Measurements from ENCODE around the gene URB1.
"Not testable (repeated sequence)": the region's sequence is repeated elsewhere in the genome, so short reads cannot be mapped to it uniquely, and the experiment has no call there.

URB1 gene

DNA sequence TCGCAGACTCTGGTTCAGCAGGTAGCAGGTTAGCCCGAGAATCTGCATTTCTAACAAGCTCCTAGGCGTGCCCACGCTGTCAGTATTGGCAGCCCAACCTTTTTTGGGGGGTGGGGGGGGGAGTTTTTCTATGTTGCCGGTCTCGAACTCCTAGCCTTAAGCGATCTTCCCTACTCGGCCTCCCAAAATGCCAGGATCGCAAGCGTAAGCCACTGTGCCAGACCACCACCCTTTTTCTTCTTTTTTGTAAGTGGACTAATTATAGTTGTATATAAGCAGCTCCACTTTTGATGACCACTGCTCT, 113.5 kb downstream of the URB1 start:
- no peak for DNase-seq

DNA sequence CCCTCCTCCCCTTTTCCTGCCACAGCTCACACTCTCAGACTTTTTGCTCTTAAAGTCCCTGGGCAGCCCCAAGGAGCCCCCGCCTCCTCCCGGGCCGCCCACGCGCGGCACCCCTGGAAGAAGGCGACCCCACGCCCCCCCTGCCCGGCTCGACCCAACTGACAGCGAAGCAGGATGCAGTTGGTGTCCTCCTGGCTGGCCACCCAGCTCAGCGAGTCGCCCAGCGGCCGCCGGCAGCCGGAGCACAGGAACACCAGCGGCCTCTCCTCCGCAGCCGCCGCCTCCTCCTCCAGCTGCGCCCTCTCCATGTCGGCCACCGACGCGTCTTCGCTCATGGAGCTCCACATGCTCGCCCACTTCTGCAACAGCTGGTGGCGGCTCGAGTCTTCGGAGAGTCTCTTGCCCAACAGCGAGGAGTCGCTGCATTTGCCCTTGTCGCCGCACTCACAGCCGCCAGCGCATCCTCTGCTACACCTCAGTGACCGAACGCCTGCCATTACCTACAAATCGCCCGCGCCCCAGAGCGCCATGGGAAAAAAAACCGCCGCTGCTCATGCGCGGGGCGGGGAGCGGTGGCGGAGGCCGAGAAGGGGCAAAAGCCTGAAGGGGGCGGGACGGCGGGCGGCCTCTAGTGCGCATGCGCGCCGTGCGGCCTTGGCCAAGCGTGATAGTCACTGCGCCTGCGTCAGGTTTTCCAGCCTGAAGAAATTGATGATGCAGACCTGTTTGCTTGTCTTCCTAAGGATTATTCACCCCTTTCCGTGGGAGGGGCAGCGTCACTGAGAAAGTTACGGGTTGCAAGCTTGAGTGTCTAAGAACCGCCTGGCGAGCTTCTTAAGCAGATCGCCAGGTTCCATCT, 114.1 kb downstream of the URB1 start, which contains the start of gene MIS18A:
MIS18A (minus strand) TSS at position 532 of the 859 bp plus-strand sequence; CDS start at position 497, 35 bp downstream.
- DNase-seq, result peak; percentile 87 to 98

DNA sequence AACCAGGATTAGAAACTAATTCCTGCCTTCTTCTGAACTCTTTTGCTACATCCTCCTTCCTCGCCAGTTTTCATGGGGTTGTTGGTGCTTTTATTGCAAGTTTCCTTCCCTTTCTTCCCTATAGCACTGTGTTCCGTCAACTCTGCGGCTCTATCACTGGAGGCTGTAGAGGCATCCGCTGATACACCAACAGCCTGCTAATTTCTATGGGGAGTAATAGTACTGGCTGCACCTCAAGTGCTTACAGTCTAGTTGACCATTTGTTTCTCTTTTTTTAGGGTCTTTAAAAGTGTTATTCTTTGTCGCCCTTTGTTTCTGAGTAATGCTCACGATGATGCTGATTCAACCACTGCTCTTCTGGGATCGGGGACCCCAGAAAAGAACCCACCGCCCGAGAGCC, 114.7 kb downstream of the URB1 start:
- DNase-seq, result no peak

DNA sequence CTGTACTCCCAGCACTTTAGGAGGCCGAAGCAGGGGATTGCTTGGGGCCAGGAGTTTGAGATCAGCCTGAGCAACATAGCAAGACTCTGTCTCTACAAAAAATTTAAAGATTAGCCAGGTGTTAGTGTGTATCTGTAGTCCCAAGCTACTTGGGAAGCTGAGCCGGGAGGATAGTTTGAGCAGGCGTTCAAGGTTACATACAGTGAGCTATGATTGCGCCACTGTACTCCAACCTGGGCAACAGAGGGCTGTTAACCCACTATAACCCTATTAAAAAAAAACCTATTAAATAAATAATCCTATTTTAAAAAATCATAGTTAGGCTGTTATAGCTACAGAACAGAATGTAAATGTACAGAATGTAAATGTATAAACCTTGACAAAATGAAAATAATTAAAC, 116.1 kb downstream of the URB1 start:
- no peak for DNase-seq

DNA sequence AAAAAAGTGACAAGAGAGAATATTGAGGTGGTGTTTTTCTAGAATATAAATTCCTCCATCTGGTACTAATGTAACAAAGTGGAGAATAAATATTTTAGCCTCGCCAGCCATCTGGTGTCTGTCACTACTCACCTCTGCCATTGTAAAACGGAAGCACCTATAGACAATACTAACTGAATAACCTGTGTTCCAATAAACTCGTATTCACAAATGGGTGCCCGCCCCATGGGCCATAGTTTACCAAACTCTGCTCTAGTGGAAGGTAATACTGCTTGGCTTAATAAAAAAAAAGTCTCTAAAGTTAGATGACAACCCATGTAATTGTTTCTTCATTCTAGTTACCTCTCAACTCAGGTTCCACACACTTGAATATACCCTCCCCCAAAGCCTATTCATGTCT, 122.1 kb downstream of the URB1 start:
- no peak for DNase-seq

DNA sequence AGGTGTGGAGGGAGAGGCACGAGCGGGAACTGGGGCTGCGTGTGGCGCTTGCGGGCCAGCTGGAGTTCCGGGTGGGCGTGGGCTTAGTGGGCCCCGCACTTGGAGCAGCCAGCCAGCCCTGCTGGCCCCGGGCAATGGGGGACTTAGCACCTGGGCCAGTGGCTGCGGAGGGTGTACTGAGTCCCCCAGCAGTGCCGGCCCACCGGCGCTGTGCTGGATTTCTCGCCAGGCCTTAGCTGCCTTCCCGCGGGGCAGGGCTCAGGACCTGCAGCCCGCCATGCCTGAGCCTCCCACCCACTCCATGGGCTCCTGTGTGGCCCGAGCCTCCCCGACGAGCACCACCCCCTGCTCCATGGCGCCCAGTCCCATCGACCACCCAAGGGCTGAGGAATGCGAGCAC, 127.5 kb downstream of the URB1 start:
- not testable (repeated sequence) for DNase-seq

DNA sequence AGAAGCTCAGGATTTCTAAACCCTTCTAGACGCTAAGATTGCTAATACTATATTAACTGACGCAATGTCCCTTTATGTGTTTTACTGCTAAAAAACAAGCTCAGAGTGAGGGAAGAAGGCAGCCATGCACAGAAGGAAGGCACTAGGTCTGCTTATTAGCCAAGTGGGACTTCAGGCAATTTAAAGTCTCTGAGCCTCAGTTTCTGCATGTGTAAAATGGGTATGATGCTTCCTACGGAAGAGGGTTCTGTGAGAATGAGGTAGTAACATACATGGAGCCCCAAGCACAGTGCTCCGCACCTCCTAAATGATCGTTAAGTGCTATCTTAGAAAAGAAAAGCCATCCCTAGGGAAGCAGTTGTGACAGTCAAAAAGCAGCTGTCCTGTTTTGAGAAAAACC, 130.9 kb downstream of the URB1 start:
- no peak for DNase-seq
